Colon (tissue), 2 donors: Measurements from ENCODE around the gene SNRNP48.

ENCODE experiments used
- FAIRE-seq: peaks from 2 replicates; lab custom pipeline; 2012; peaks lifted over from hg19 to GRCh38; lab: Jason Lieb, UNC
- donor health status: control.
- donor health status: control.

Gene SNRNP48

GRCh38 chr6:7559651-7560385 lies 30.2 kb upstream of the SNRNP48 start:
- no peak for FAIRE-seq

- FAIRE-seq, result no peak
These were observed 28.6 kb upstream of the SNRNP48 start for GRCh38 chr6:7561153-7561964.

GRCh38 chr6:7562769-7563168 lies 27.2 kb upstream of the SNRNP48 start:
- no peak for FAIRE-seq

GRCh38 chr6:7566107-7566506 lies 23.9 kb upstream of the SNRNP48 start:
- no peak for FAIRE-seq

- FAIRE-seq, result no peak
These were observed 23.3 kb upstream of the SNRNP48 start for GRCh38 chr6:7566617-7567173.

GRCh38 chr6:7568021-7568420 lies 22.0 kb upstream of the SNRNP48 start:
- FAIRE-seq, result no peak

- no peak for FAIRE-seq
These were observed 20.9 kb upstream of the SNRNP48 start for GRCh38 chr6:7569082-7569481.

GRCh38 chr6:7572213-7572943 lies 17.6 kb upstream of the SNRNP48 start:
- no peak for FAIRE-seq

GRCh38 chr6:7574500-7574899 lies 15.5 kb upstream of the SNRNP48 start:
- FAIRE-seq, result no peak

- FAIRE-seq, result no peak
These were observed 11.5 kb upstream of the SNRNP48 start for GRCh38 chr6:7578516-7578915.

GRCh38 chr6:7578931-7579330 lies 11.1 kb upstream of the SNRNP48 start:
- no peak for FAIRE-seq

GRCh38 chr6:7579851-7580250 lies 10.1 kb upstream of the SNRNP48 start:
- no peak for FAIRE-seq

GRCh38 chr6:7580537-7580926 lies 9.5 kb upstream of the SNRNP48 start:
- no peak for FAIRE-seq

- no peak for FAIRE-seq
These were observed 8.9 kb upstream of the SNRNP48 start for GRCh38 chr6:7580927-7581618.

GRCh38 chr6:7585287-7585930 lies 4.6 kb upstream of the SNRNP48 start:
- no peak for FAIRE-seq

- peak; percentile 51 for FAIRE-seq
These were observed 2.3 kb upstream of the SNRNP48 start for GRCh38 chr6:7587631-7588100.

- no peak for FAIRE-seq
These were observed 1.5 kb upstream of the SNRNP48 start for GRCh38 chr6:7588506-7588905.

- FAIRE-seq, result no peak
These were observed 777 bp upstream of the SNRNP48 start for GRCh38 chr6:7589221-7589620.

- FAIRE-seq, result no peak
These were observed 912 bp downstream of the SNRNP48 start for GRCh38 chr6:7590918-7591302.

GRCh38 chr6:7591770-7592169 lies 1.8 kb downstream of the SNRNP48 start:
- FAIRE-seq, result no peak

GRCh38 chr6:7593229-7593628 lies 3.2 kb downstream of the SNRNP48 start:
- FAIRE-seq, result no peak
